ENCODE data around the gene ARGLU1.

- TF ChIP-seq GATA2 (IDR thresholded peaks at IDR 0.05; ENCODE audit: low read depth, low read length) = no peak
- no peak for TF ChIP-seq GATA3 (IDR thresholded peaks at IDR 0.05; ENCODE audit: low read depth, low read length)
These were observed 41.0 kb downstream of the ARGLU1 start for GRCh38 chr13:106526738-106527444.

Measured in SH-SY5Y (cell line).